Keratinocyte (primary cell): ENCODE results near the gene HP. TPM values are rescaled to one million over a fixed set of nuclear protein-coding genes. Genes with fewer than 3 reads are reported as not detected.

ENCODE experiments used
- DNase-seq: peaks from one replicate; pipeline ENCODE4 v3.0.0-alpha.2; 2011; ENCODE audit warnings: low read depth, missing footprints, low spot score
- FAIRE-seq: peaks from 2 replicates; lab custom pipeline; 2011; peaks lifted over from hg19 to GRCh38; lab: Jason Lieb, UNC
- H2AFZ ChIP-seq: 2 replicates; pipeline ENCODE4 v1.6.0; 2012; ENCODE audit warnings: low read length, control low read depth, inconsistent platforms; ENCODE audit not compliant: control insufficient read depth
- H3K27ac ChIP-seq: 2 replicates; pipeline ENCODE4 v1.5.1; 2011; ENCODE audit warnings: low read length; ENCODE audit not compliant: control insufficient read depth, insufficient read depth
- H3K27me3 ChIP-seq: 3 replicates; pipeline ENCODE4 v1.6.0; 2011; ENCODE audit warnings: low read length; ENCODE audit not compliant: control insufficient read depth, insufficient read depth; ENCODE audit errors: extremely low read depth
- H3K36me3 ChIP-seq, 2 experiments: 2 replicates in 1 of 2; 3 replicates in 1 of 2; pipeline ENCODE4 v1.5.1; 2011; ENCODE audit warnings: low read length in 2 of 2, mild to moderate bottlenecking in 1 of 2; ENCODE audit not compliant: control insufficient read depth in 2 of 2, insufficient read depth in 2 of 2; ENCODE audit errors: extremely low read depth in 1 of 2
- H3K4me1 ChIP-seq: 3 replicates; pipeline ENCODE4 v1.5.1; 2011; ENCODE audit warnings: low read length; ENCODE audit not compliant: control insufficient read depth, insufficient read depth; ENCODE audit errors: extremely low read depth
- H3K4me2 ChIP-seq: 3 replicates; pipeline ENCODE4 v1.6.0; 2011; ENCODE audit warnings: low read depth, low read length; ENCODE audit not compliant: control insufficient read depth, insufficient read depth; ENCODE audit errors: extremely low read depth
- H3K4me3 ChIP-seq, 3 experiments: fragments of 200-600 bp in 1 of 3; sonication (generic) in 1 of 3; 2 replicates in 2 of 3; 3 replicates in 1 of 3; pipeline ENCODE4 v1.5.1; 2011 to 2016; ENCODE audit warnings: low read length in 3 of 3, mild to moderate bottlenecking in 3 of 3, control low read depth in 2 of 3, inconsistent platforms in 1 of 3, low read depth in 1 of 3, mixed read lengths in 1 of 3, mixed run types in 1 of 3, moderate library complexity in 1 of 3; ENCODE audit not compliant: control insufficient read depth in 2 of 3, insufficient read depth in 2 of 3; ENCODE audit errors: extremely low read depth in 1 of 3
- H3K79me2 ChIP-seq: 2 replicates; pipeline ENCODE4 v1.6.0; 2012; ENCODE audit warnings: low read length; ENCODE audit not compliant: control insufficient read depth, insufficient read depth
- H3K9ac ChIP-seq: 3 replicates; pipeline ENCODE4 v1.6.0; 2011; ENCODE audit warnings: low read length; ENCODE audit not compliant: control insufficient read depth, insufficient read depth; ENCODE audit errors: extremely low read depth
- H3K9me1 ChIP-seq: 3 replicates; pipeline ENCODE4 v1.6.0; 2011; ENCODE audit warnings: low read length; ENCODE audit not compliant: control insufficient read depth, insufficient read depth; ENCODE audit errors: extremely low read depth
- H3K9me3 ChIP-seq: 2 replicates; pipeline ENCODE4 v1.5.1; 2012; ENCODE audit warnings: low read depth, low read length; ENCODE audit not compliant: control insufficient read depth
- H4K20me1 ChIP-seq: 3 replicates; pipeline ENCODE4 v1.6.0; 2011; ENCODE audit warnings: low read length; ENCODE audit not compliant: control insufficient read depth, insufficient read depth; ENCODE audit errors: extremely low read depth
- EZH2 ChIP-seq: IDR thresholded peaks from one replicate; pipeline ENCODE4 v1.6.1; 2012; ENCODE audit warnings: inconsistent platforms, mild to moderate bottlenecking, low read length, moderate library complexity
- dilution Hi-C: fragments of 300-500 bp; cut with MboI; formaldehyde crosslinking; loops from one replicate; pipeline ENCODE4 v1.7.0; 2020; ENCODE audit warnings: low sequenced_read_pairs; ENCODE audit not compliant: extremely low pct_ligation_motif_present
- polyA plus RNA-seq, 5 experiments: library from polyadenylated mRNA; depleted of rRNA in 3 of 5; stranded (reverse) in 3 of 5; stranded (forward) in 1 of 5; unstranded in 1 of 5; fragments of >200 nt; gene quantifications; 1 replicate in 1 of 5; 2 replicates in 3 of 5; 3 replicates in 1 of 5; pipeline versions ENCODE4 v1.2.1 to v1.2.3, GENCODE V29; 2011 to 2012; ENCODE audit warnings: missing spikeins in 2 of 5, low read depth in 1 of 5, low replicate concordance in 1 of 5
- TF ChIP-seq, protein P1 (sequence below), 3 experiments: IDR thresholded peaks in 1 of 3; conservative IDR thresholded peaks in 1 of 3; optimal IDR thresholded peaks in 1 of 3; 2 replicates in 2 of 3; 3 replicates in 1 of 3; pipeline versions ENCODE3 to v1.5.1; 2011; ENCODE audit warnings: low read length in 3 of 3, mild to moderate bottlenecking in 3 of 3, moderate library complexity in 2 of 3, control low read depth in 1 of 3, inconsistent platforms in 1 of 3; ENCODE audit not compliant: insufficient read depth in 2 of 3; ENCODE audit errors: extremely low read depth in 1 of 3

HP gene
- polyA plus RNA-seq, 1 donor (not counting 4 experiments of a cell fraction or from before 2014, with no cell fraction given) = 0.43 TPM

DNA sequence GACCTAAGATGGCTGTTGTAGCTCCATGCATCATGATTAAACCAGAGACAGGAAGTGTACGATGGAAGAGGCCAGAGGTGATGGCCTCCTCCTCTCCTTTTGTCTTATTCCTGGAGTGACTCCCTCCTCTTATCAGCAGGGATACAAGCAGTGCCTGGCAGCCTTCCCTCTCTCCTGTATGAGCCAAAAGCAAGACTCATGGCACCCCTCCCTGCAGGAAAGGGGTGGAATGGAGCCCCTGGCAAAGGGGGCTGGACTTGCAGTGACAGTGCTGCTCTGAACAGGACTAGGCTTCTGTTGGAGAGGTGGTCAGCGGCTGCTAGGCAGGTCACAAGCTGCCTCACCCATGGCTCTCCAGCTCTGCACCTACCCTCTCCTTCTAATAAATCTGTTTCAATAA, 30.7 kb downstream of the HP start:
- TF ChIP-seq, protein P1, sequence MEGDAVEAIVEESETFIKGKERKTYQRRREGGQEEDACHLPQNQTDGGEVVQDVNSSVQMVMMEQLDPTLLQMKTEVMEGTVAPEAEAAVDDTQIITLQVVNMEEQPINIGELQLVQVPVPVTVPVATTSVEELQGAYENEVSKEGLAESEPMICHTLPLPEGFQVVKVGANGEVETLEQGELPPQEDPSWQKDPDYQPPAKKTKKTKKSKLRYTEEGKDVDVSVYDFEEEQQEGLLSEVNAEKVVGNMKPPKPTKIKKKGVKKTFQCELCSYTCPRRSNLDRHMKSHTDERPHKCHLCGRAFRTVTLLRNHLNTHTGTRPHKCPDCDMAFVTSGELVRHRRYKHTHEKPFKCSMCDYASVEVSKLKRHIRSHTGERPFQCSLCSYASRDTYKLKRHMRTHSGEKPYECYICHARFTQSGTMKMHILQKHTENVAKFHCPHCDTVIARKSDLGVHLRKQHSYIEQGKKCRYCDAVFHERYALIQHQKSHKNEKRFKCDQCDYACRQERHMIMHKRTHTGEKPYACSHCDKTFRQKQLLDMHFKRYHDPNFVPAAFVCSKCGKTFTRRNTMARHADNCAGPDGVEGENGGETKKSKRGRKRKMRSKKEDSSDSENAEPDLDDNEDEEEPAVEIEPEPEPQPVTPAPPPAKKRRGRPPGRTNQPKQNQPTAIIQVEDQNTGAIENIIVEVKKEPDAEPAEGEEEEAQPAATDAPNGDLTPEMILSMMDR (optimal IDR thresholded peaks at IDR 0.05 in 1 of 3, IDR thresholded peaks at IDR 0.05 in 1 of 3, conservative IDR thresholded peaks at IDR 0.05 in 1 of 3; ENCODE audit: extremely low read depth in 1 of 3, insufficient read depth in 2 of 3, low read length in 3 of 3) = no peak
- TF ChIP-seq EZH2 = no peak
- FAIRE-seq (no peak), DNase-seq (no peak)
- Histone ChIP-seq H3K9me1 (no peaks in the 10 kb centered on the region), H3K4me2 (no peak overlapping the region), H3K4me3 (no peak overlapping the region), H3K9ac (no peak overlapping the region), H3K9me3 (peaks cover 3% of the 10 kb centered on the region), H3K27ac (no peak overlapping the region), H3K4me1 (no peaks in the 10 kb centered on the region), H4K20me1 (no peaks in the 10 kb centered on the region), H3K79me2 (no peaks in the 10 kb centered on the region), H3K36me3 (peaks cover 12 to 19% of the 10 kb centered on the region in 2 experiments), H3K27me3 (no peaks in the 10 kb centered on the region), H2AFZ (no peak overlapping the region)
- dilution Hi-C loops = no loop called here

DNA sequence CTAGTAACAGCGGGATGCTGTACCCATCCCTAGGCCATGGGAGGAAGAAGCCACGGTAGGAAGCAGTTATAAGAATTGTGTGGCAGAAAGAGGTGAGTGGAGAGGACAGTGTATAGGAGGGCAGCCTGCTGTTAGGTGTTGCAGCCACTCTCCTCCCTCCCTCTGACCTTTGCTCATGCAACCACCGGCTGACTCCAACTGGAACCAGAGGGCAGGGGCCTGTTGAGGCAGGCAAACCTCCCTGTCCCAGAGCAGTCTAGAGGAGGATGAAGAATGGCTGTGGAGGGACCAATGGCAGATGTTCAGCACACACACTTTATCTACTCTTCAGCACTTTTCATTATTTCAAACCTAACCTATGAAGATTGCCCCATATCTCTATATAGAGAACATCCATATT, 36.9 kb downstream of the HP start:
- peaks cover 4% of the 10 kb centered on the region for H4K20me1 ChIP-seq
- H3K36me3 ChIP-seq = peaks cover 8 to 21% of the 10 kb centered on the region in 2 experiments
- H2AFZ ChIP-seq = no peak overlapping the region
- peaks cover 21% of the 10 kb centered on the region for H3K4me1 ChIP-seq
- no peak overlapping the region for H3K9ac ChIP-seq
- dilution Hi-C loops = no loop called here
- no peaks in the 10 kb centered on the region for H3K27me3 ChIP-seq
- no peak for DNase-seq
- peaks cover 54% of the 10 kb centered on the region for H3K79me2 ChIP-seq
- H3K4me3 ChIP-seq = no peak overlapping the region
- no peak for FAIRE-seq
- no peak overlapping the region for H3K4me2 ChIP-seq
- H3K27ac ChIP-seq = no peak overlapping the region
- H3K9me1 ChIP-seq = no peaks in the 10 kb centered on the region
- H3K9me3 ChIP-seq = no peaks in the 10 kb centered on the region
- TF ChIP-seq, protein P1 (optimal IDR thresholded peaks at IDR 0.05 in 1 of 3, IDR thresholded peaks at IDR 0.05 in 1 of 3, conservative IDR thresholded peaks at IDR 0.05 in 1 of 3; ENCODE audit: extremely low read depth in 1 of 3, insufficient read depth in 2 of 3, low read length in 3 of 3) = no peak
- no peak for TF ChIP-seq EZH2
